NCI-H446 treated with DMSO at 0.1 percent for 48 hours (cell line): ENCODE results near the gene CAMK2N2.
"Not testable (repeated sequence)": the region's sequence is repeated elsewhere in the genome, so short reads cannot be mapped to it uniquely, and the experiment has no call there.

Experiments used
- DNase-seq: peaks from one replicate; lab custom pipeline; 2025; lab: John Stamatoyannopoulos, UW

Gene CAMK2N2

GRCh38 chr3:184272269-184272668 is 10.9 kb upstream of the CAMK2N2 start:
- DNase-seq: no peak

GRCh38 chr3:184267249-184267648 is 5.9 kb upstream of the CAMK2N2 start:
- DNase-seq: not testable (repeated sequence)

GRCh38 chr3:184262764-184263179 is 1.4 kb upstream of the CAMK2N2 start:
- no peak for DNase-seq

- DNase-seq: no peak
Observed at GRCh38 chr3:184261854-184262763, 756 bp upstream of the CAMK2N2 start.

- DNase-seq: no peak
Observed at GRCh38 chr3:184260724-184261269, 556 bp downstream of the CAMK2N2 start.

GRCh38 chr3:184259878-184260723 is 1.3 kb downstream of the CAMK2N2 start:
- DNase-seq: no peak

- no peak for DNase-seq
Observed at GRCh38 chr3:184259396-184259877, 1.9 kb downstream of the CAMK2N2 start.

GRCh38 chr3:184258926-184259325 is 2.4 kb downstream of the CAMK2N2 start:
- DNase-seq: no peak

GRCh38 chr3:184257083-184257915 is 4.1 kb downstream of the CAMK2N2 start:
- DNase-seq: no peak

- no peak for DNase-seq
Observed at GRCh38 chr3:184255291-184256039, 5.9 kb downstream of the CAMK2N2 start.

- peak; percentile 72 for DNase-seq
Observed at GRCh38 chr3:184250167-184250828, 11.1 kb downstream of the CAMK2N2 start.

GRCh38 chr3:184249412-184250166 is 11.8 kb downstream of the CAMK2N2 start, which contains the start of gene EEF1AKMT4:
TSS of gene EEF1AKMT4 (plus strand) at chr3:184249672. CDS start at chr3:184249695, 23 bp downstream.
- peak; percentile 98 for DNase-seq

- DNase-seq: peak; percentile 69
Observed at GRCh38 chr3:184248454-184249411, 12.6 kb downstream of the CAMK2N2 start, which contains the start of gene ALG3. TSS of gene ALG3 (minus strand) at chr3:184248962. CDS start at chr3:184248940, 22 bp downstream.

GRCh38 chr3:184242297-184242685 is 19.1 kb downstream of the CAMK2N2 start:
- no peak for DNase-seq

GRCh38 chr3:184241447-184242296 is 19.7 kb downstream of the CAMK2N2 start:
- DNase-seq: no peak

GRCh38 chr3:184241141-184241446 is 20.3 kb downstream of the CAMK2N2 start:
- no peak for DNase-seq
